ENCODE results near the gene LILRB5.

Gene LILRB5

GRCh38 chr19:54204767-54205468 lies 52.2 kb downstream of the LILRB5 start:
- TF ChIP-seq, protein P1, sequence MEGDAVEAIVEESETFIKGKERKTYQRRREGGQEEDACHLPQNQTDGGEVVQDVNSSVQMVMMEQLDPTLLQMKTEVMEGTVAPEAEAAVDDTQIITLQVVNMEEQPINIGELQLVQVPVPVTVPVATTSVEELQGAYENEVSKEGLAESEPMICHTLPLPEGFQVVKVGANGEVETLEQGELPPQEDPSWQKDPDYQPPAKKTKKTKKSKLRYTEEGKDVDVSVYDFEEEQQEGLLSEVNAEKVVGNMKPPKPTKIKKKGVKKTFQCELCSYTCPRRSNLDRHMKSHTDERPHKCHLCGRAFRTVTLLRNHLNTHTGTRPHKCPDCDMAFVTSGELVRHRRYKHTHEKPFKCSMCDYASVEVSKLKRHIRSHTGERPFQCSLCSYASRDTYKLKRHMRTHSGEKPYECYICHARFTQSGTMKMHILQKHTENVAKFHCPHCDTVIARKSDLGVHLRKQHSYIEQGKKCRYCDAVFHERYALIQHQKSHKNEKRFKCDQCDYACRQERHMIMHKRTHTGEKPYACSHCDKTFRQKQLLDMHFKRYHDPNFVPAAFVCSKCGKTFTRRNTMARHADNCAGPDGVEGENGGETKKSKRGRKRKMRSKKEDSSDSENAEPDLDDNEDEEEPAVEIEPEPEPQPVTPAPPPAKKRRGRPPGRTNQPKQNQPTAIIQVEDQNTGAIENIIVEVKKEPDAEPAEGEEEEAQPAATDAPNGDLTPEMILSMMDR (IDR thresholded peaks at IDR 0.05; ENCODE audit: control insufficient read depth, insufficient read depth, low read depth, low read length, missing control alignments), result no peak
- no peak for DNase-seq (ENCODE audit: low read depth)
- no peak overlapping the region for H3K4me3 ChIP-seq (ENCODE audit: control insufficient read depth, low read depth, low read length)

DNA sequence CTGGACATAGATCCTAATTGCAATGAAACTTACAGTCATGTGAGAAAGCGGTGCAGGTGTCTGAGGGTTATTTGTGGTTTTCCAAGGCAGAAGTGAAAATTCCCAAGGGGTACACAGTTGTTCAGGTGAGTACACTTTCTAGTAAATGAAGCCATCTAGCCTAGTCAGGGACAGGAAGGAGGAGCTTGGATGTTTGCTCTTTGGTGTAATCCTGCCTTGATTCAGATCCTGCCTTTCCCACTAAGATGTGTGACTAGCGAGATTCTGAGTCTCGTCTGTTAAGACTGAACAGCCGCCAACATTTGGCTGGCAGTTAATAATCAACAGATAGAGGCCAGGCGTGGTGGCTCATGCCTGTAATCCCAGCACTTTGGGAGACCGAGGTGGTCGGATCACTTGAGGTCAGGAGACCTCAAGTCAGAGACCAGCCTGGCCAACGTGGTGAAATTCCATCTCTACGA lies 53.9 kb downstream of the LILRB5 start:
- no peak for DNase-seq (ENCODE audit: low read depth)
- TF ChIP-seq, protein P1 (IDR thresholded peaks at IDR 0.05; ENCODE audit: control insufficient read depth, insufficient read depth, low read depth, low read length, missing control alignments), result no peak

GRCh38 chr19:54201980-54202379 lies 55.1 kb downstream of the LILRB5 start:
- H3K4me3 ChIP-seq (ENCODE audit: control insufficient read depth, low read depth, low read length), result peak overlapping the region; percentile 92
- DNase-seq (ENCODE audit: low read depth), result no peak
- TF ChIP-seq, protein P1 (IDR thresholded peaks at IDR 0.05; ENCODE audit: control insufficient read depth, insufficient read depth, low read depth, low read length, missing control alignments), result no peak

More for the DNA sequence above, 53.9 kb downstream of the LILRB5 start:
- H3K4me3 ChIP-seq (ENCODE audit: control insufficient read depth, low read depth, low read length), result no peak overlapping the region; the same call in 1 of the 2 replicates

DNA sequence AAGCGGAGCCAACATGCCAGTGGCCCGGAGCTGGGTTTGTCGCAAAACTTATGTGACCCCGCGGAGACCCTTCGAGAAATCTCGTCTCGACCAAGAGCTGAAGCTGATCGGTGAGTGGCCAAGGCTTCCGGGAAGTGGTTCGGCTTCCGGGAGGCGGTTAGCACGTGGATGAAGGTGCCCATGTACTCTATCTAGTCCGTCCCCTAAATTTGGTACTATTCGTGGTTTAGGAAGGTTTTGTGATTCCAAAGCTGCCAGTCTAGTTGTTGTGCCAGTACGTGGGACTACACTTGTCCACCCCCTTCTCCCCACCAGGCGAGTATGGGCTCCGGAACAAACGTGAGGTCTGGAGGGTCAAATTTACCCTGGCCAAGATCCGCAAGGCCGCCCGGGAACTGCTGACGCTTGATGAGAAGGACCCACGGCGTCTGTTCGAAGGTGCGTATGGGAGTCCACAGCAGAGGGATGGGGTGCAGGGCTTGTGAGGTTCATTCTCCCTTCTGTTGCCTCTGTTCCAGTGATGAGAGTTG lies 55.8 kb downstream of the LILRB5 start:
- peak overlapping the region; percentile 92 for H3K4me3 ChIP-seq (ENCODE audit: control insufficient read depth, low read depth, low read length)
- TF ChIP-seq, protein P1 (IDR thresholded peaks at IDR 0.05; ENCODE audit: control insufficient read depth, insufficient read depth, low read depth, low read length, missing control alignments), result no peak
- DNase-seq (ENCODE audit: low read depth), result no peak

Data from AG09309 (cell line).